HL-60 (cell line): ENCODE measurements around the gene OR6B3.

Experiments
- POLR2AphosphoS5 ChIP-seq: IDR thresholded peaks from 2 replicates; pipeline ENCODE4 v1.6.1; 2012; ENCODE audit warnings: low read depth
- REST ChIP-seq: IDR thresholded peaks from 2 replicates; pipeline ENCODE4 v1.6.1; 2012; ENCODE audit warnings: low read depth; ENCODE audit not compliant: insufficient replicate concordance
- SPI1 ChIP-seq: IDR thresholded peaks from 2 replicates; pipeline ENCODE4 v1.6.1; 2012; ENCODE audit warnings: low read depth, mild to moderate bottlenecking, borderline replicate concordance
- TF ChIP-seq, protein P1 (sequence below): IDR thresholded peaks from one replicate; pipeline ENCODE4 v1.5.1; 2011; ENCODE audit warnings: low read length, control low read depth, inconsistent platforms; ENCODE audit not compliant: insufficient read depth

GRCh38 chr2:240098349-240098748, 45.0 kb upstream of the OR6B3 start:
- TF ChIP-seq, protein P1, sequence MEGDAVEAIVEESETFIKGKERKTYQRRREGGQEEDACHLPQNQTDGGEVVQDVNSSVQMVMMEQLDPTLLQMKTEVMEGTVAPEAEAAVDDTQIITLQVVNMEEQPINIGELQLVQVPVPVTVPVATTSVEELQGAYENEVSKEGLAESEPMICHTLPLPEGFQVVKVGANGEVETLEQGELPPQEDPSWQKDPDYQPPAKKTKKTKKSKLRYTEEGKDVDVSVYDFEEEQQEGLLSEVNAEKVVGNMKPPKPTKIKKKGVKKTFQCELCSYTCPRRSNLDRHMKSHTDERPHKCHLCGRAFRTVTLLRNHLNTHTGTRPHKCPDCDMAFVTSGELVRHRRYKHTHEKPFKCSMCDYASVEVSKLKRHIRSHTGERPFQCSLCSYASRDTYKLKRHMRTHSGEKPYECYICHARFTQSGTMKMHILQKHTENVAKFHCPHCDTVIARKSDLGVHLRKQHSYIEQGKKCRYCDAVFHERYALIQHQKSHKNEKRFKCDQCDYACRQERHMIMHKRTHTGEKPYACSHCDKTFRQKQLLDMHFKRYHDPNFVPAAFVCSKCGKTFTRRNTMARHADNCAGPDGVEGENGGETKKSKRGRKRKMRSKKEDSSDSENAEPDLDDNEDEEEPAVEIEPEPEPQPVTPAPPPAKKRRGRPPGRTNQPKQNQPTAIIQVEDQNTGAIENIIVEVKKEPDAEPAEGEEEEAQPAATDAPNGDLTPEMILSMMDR = no peak
- TF ChIP-seq REST (no peak), POLR2AphosphoS5 (no peak), SPI1 (no peak)
